ENCODE measurements around the gene RPS6KL1.

GRCh38 chr14:74882103-74882920, 40.7 kb downstream of the RPS6KL1 start:
- TF ChIP-seq CTCF (IDR thresholded peaks at IDR 0.05) (no peak), POLR2A (IDR thresholded peaks at IDR 0.05) (no peak)

Data from heart left ventricle (tissue), 13 donors.